A673 (cell line): ENCODE measurements around the gene CAMTA2.

Experiments used
- CTCF ChIP-seq: fragments of 300-800, 200-600 bp; sonication (generic); conservative IDR thresholded peaks from 2 replicates; pipeline ENCODE4 v1.5.1; 2017; ENCODE audit warnings: low read depth, mild to moderate bottlenecking, antibody characterized with exemption, low read length, moderate library complexity, mixed read lengths
- EZH2 ChIP-seq: fragments of 200-600 bp; sonication (generic); IDR thresholded peaks from 2 replicates; pipeline ENCODE4 v1.6.1; 2017; ENCODE audit warnings: borderline replicate concordance, low read depth, mild to moderate bottlenecking, mixed read lengths, antibody characterized with exemption, low read length; ENCODE audit not compliant: poor library complexity, severe bottlenecking

- TF ChIP-seq CTCF: no peak
- no peak for TF ChIP-seq EZH2
Observed at GRCh38 chr17:5033352-5034015, 46.0 kb upstream of the CAMTA2 start.
